ENCODE data around the gene PSMD2.
A peak's percentile ranks its signal among the peaks of the same experiment; 100 is the strongest.
"Not testable (repeated sequence)": the region's sequence is repeated elsewhere in the genome, so short reads cannot be mapped to it uniquely, and the experiment has no call there.

PSMD2 gene

GRCh38 chr3:184338511-184338945 is 39.5 kb downstream of the PSMD2 start:
- no peak for DNase-seq (ENCODE audit: low read depth in 3 of 3)

GRCh38 chr3:184339001-184339400 is 40.0 kb downstream of the PSMD2 start:
- no peak for DNase-seq (ENCODE audit: low read depth in 3 of 3)

GRCh38 chr3:184339451-184340135 is 40.6 kb downstream of the PSMD2 start:
- DNase-seq (ENCODE audit: low read depth in 3 of 3), result not testable (repeated sequence)

- no peak for DNase-seq (ENCODE audit: low read depth in 3 of 3)
Measured at GRCh38 chr3:184341925-184342324, 42.9 kb downstream of the PSMD2 start.

GRCh38 chr3:184343200-184343876 is 44.3 kb downstream of the PSMD2 start:
- DNase-seq (ENCODE audit: low read depth in 3 of 3), result no peak

- no peak for DNase-seq (ENCODE audit: low read depth in 3 of 3)
Measured at GRCh38 chr3:184344579-184345316, 45.7 kb downstream of the PSMD2 start.

GRCh38 chr3:184345317-184346144 is 46.5 kb downstream of the PSMD2 start:
- no peak for DNase-seq (ENCODE audit: low read depth in 3 of 3)

GRCh38 chr3:184346480-184347190 is 47.6 kb downstream of the PSMD2 start:
- DNase-seq (ENCODE audit: low read depth in 3 of 3), result no peak

GRCh38 chr3:184347321-184348056 is 48.4 kb downstream of the PSMD2 start:
- no peak for DNase-seq (ENCODE audit: low read depth in 3 of 3)

- DNase-seq (ENCODE audit: low read depth in 3 of 3), result no peak
Measured at GRCh38 chr3:184348057-184348382, 49.0 kb downstream of the PSMD2 start.

- DNase-seq (ENCODE audit: low read depth in 3 of 3), result no peak
Measured at GRCh38 chr3:184349563-184350470, 50.8 kb downstream of the PSMD2 start.

GRCh38 chr3:184350618-184351017 is 51.6 kb downstream of the PSMD2 start:
- no peak for DNase-seq (ENCODE audit: low read depth in 3 of 3)

GRCh38 chr3:184351511-184352148 is 52.6 kb downstream of the PSMD2 start:
- no peak for DNase-seq (ENCODE audit: low read depth in 3 of 3)

GRCh38 chr3:184352149-184352785 is 53.2 kb downstream of the PSMD2 start:
- DNase-seq (ENCODE audit: low read depth in 3 of 3), result no peak

- DNase-seq (ENCODE audit: low read depth in 3 of 3), result no peak
Measured at GRCh38 chr3:184352897-184353545, 54.0 kb downstream of the PSMD2 start.

GRCh38 chr3:184353546-184353941 is 54.5 kb downstream of the PSMD2 start:
- DNase-seq (ENCODE audit: low read depth in 3 of 3), result no peak

GRCh38 chr3:184354121-184354728 is 55.2 kb downstream of the PSMD2 start:
- DNase-seq (ENCODE audit: low read depth in 3 of 3), result peak; percentile 29 to 63 (median 48)

GRCh38 chr3:184354754-184355153 is 55.7 kb downstream of the PSMD2 start:
- DNase-seq (ENCODE audit: low read depth in 3 of 3), result no peak

Measured in stimulated activated CD4-positive, alpha-beta T cell treated with anti-CD3 and anti-CD28 coated beads, TNF-alpha, amount 100 ng/mL, for 48 hours (primary cell).